Cardiac muscle cell (in vitro differentiated cells and primary cell): ENCODE results near the gene TSEN54. TPM values are rescaled to one million over a fixed set of nuclear protein-coding genes. Genes with fewer than 3 reads are reported as not detected.

Source experiments
- DNase-seq, 2 donors: peaks; one replicate each; pipeline versions ENCODE4 v3.0.0 to v3.0.0-alpha.2; 2010 to 2017; ENCODE audit warnings: low read depth in 1 of 2, low spot score in 1 of 2
- H3K27ac ChIP-seq: fragments of 200-600 bp; sonication (generic); 2 replicates; pipeline ENCODE4 v1.5.1; 2016
- H3K27me3 ChIP-seq: fragments of 200-600 bp; sonication (generic); 2 replicates; pipeline ENCODE4 v1.6.0; 2016; ENCODE audit warnings: control low read depth
- H3K36me3 ChIP-seq: fragments of 200-600 bp; sonication (generic); 2 replicates; pipeline ENCODE4 v1.5.1; 2016; ENCODE audit warnings: control low read depth
- H3K4me1 ChIP-seq: fragments of 200-600 bp; sonication (generic); 2 replicates; pipeline ENCODE4 v1.8.1; 2017; ENCODE audit warnings: low read depth, mild to moderate bottlenecking, mixed run types
- H3K4me3 ChIP-seq: fragments of 200-600 bp; sonication (generic); 2 replicates; pipeline ENCODE4 v1.5.1; 2016; ENCODE audit warnings: mild to moderate bottlenecking
- H3K9me3 ChIP-seq: fragments of 200-600 bp; sonication (generic); 2 replicates; pipeline ENCODE4 v1.5.1; 2017; ENCODE audit warnings: low read depth, mild to moderate bottlenecking, control low read depth
- polyA plus RNA-seq: library from polyadenylated mRNA; unstranded; fragments of >200 nt; fragmentation: Nextera tagmentation; extraction: Ambion mirVana; gene quantifications from 2 replicates; pipeline ENCODE4 v1.2.1, GENCODE V29; 2016
- total RNA-seq: library from RNA; depleted of rRNA; stranded (reverse); fragments of >200 nt; gene quantifications from 2 replicates; pipeline ENCODE4 v1.2.3, GENCODE V29; 2016
- TF ChIP-seq, protein P1 (sequence below): IDR thresholded peaks from 2 replicates; pipeline ENCODE4 v1.5.1; 2012; ENCODE audit warnings: low read depth, mild to moderate bottlenecking, low read length

Gene TSEN54
- total and polyA plus RNA-seq, 2 experiments from 2014 or later, result 64.4 to 70.5 TPM

DNA sequence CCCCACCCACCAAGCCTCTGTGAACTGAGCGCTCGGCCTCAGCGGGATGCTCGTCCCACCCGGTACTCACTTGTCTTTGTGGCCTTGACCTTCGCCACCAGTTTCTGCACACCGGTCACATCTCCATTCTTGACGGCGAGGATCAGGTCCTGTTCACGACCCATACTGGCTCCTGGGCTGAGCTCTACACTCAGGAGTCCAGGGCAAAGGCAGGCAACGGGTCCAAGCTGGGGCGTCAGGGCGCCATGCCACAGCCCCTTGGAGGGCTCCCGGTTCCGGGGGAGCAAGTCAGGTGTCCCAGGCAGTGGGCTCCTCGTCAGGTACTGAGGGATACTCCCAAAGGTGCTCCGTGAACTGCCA, 2.7 kb upstream of the TSEN54 start:
- peaks cover 26% of the 10 kb centered on the region for H3K4me1 ChIP-seq
- no peak overlapping the region for H3K27ac ChIP-seq
- H3K36me3 ChIP-seq, result no peaks in the 10 kb centered on the region
- no peak for DNase-seq
- no peaks in the 10 kb centered on the region for H3K27me3 ChIP-seq
- H3K4me3 ChIP-seq, result no peak overlapping the region
- H3K9me3 ChIP-seq, result no peaks in the 10 kb centered on the region
- TF ChIP-seq, protein P1, sequence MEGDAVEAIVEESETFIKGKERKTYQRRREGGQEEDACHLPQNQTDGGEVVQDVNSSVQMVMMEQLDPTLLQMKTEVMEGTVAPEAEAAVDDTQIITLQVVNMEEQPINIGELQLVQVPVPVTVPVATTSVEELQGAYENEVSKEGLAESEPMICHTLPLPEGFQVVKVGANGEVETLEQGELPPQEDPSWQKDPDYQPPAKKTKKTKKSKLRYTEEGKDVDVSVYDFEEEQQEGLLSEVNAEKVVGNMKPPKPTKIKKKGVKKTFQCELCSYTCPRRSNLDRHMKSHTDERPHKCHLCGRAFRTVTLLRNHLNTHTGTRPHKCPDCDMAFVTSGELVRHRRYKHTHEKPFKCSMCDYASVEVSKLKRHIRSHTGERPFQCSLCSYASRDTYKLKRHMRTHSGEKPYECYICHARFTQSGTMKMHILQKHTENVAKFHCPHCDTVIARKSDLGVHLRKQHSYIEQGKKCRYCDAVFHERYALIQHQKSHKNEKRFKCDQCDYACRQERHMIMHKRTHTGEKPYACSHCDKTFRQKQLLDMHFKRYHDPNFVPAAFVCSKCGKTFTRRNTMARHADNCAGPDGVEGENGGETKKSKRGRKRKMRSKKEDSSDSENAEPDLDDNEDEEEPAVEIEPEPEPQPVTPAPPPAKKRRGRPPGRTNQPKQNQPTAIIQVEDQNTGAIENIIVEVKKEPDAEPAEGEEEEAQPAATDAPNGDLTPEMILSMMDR, result no peak

DNA sequence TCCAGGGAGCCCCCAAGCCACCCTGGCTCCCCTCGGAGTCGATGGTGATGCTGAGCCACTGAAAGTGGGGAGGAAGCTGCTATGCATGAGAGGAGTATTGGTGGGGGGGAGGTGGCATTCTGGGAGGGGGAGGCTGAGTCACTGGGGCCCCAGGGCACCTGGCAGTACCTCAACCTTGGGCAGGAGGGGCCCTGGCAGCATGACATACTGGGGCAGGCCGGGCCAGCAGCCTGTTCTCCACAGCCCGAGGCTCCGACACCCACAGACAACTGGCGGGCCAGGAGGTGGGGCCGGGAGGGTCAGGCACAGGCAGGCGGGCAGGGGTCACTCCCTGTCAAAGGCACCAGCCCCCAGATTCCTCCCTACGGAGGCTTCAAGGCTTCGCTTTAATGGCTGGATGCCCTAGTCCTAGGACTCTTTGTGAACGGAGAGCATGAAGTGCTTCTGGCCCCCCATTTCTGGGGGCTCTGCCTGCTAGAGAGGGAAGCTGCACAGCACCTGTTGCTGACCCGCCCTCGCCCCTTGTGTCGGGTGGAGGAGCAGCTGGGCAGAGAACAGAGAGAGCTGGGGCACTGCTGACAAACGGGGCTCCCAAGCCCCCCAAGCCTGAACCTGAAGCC, 1.9 kb upstream of the TSEN54 start:
- Histone ChIP-seq H3K4me1 (peaks cover 26% of the 10 kb centered on the region), H3K36me3 (no peaks in the 10 kb centered on the region), H3K9me3 (no peaks in the 10 kb centered on the region), H3K27ac (no peak overlapping the region), H3K27me3 (no peaks in the 10 kb centered on the region), H3K4me3 (peak overlapping the region; percentile 50)
- no peak for DNase-seq
- TF ChIP-seq, protein P1, result no peak

- Histone ChIP-seq H3K4me1 (peaks cover 26% of the 10 kb centered on the region), H3K27me3 (no peaks in the 10 kb centered on the region), H3K36me3 (no peaks in the 10 kb centered on the region), H3K27ac (peak overlapping the region; percentile 59), H3K9me3 (no peaks in the 10 kb centered on the region), H3K4me3 (peak overlapping the region; percentile 50)
- peak in 1 of 2 donors; percentile 56 for DNase-seq
- TF ChIP-seq, protein P1, result no peak
These were observed 1.3 kb upstream of the TSEN54 start for GRCh38 chr17:75514919-75515495.

- peak within 1 kb of the TSS; percentile 59 for H3K27ac ChIP-seq
These were observed 653 bp upstream of the TSEN54 start, which contains the start of gene CASKIN2 for GRCh38 chr17:75515496-75516254. CASKIN2 (minus strand) TSS chr17:75515537; CDS start chr17:75513804, 1,733 bp downstream.

DNA sequence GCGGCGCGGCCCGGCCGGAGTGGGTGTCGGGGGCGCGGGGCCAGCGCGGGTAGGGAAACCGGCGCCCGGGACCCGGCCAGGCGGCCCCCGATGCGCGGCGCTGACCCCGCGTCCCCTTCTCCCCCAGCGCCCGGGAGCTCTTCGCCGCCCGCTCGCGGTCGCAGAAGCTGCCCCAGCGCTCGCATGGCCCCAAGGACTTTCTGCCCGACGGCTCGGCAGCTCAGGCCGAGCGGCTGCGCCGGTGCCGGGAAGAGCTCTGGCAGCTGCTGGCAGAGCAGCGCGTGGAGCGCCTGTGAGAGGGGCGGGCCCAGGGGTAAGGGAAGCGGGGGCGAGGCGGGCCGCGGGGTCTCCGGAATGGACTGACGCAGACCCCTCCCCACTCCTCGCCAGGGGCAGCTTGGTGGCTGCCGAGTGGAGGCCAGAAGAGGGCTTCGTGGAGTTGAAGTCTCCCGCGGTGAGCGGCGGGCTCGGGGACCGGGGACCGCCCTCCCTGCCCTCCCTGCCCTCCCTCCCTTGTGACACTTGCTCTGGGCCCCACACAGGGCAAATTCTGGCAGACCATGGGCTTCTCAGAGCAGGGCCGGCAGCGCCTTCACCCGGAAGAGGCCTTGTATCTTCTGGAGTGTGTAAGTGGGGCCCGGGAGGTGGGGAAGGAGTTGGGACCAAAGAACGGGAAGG, 430 bp downstream of the TSEN54 start:
- Histone ChIP-seq H3K27ac (peak overlapping the region; percentile 65), H3K4me3 (peak overlapping the region; percentile 50), H3K36me3 (peaks cover 5% of the 10 kb centered on the region), H3K27me3 (no peaks in the 10 kb centered on the region), H3K4me1 (peaks cover 19% of the 10 kb centered on the region), H3K9me3 (no peaks in the 10 kb centered on the region)
- peak; percentile 27 to 74 for DNase-seq
- TF ChIP-seq, protein P1, result no peak

More at GRCh38 chr17:75515496-75516254, 653 bp upstream of the TSEN54 start, which contains the start of gene CASKIN2:
- peak; percentile 95 for DNase-seq
- Histone ChIP-seq H3K27me3 (no peaks in the 10 kb centered on the region), H3K4me3 (peak within 1 kb of the TSS; percentile 50), H3K4me1 (peaks cover 26% of the 10 kb centered on the region), H3K9me3 (no peaks in the 10 kb centered on the region), H3K36me3 (no peaks in the 10 kb centered on the region)
- TF ChIP-seq, protein P1, result peak; percentile 98
